Gastroesophageal sphincter (tissue), 4 donors: ENCODE results near the gene POMC. TPM values are rescaled to one million over a fixed set of nuclear protein-coding genes. Genes with fewer than 3 reads are reported as not detected.
A peak's percentile ranks its signal among the peaks of the same experiment; 100 is the strongest.
"Not testable (repeated sequence)": the region's sequence is repeated elsewhere in the genome, so short reads cannot be mapped to it uniquely, and the experiment has no call there.

Source experiments
- ATAC-seq: fragments of 150-250 bp; one replicate; pipeline ENCODE4 v1.9.1; 2016; ENCODE audit warnings: mild to moderate bottlenecking, moderate library complexity
- H3K27ac ChIP-seq, 4 donors: fragments of 200-600 bp; sonication (generic) in 3 of 4; 1 replicate in 3 of 4; 2 replicates in 1 of 4; pipeline ENCODE4 v1.5.1; 2016 to 2019
- H3K27me3 ChIP-seq: fragments of 200-600 bp; sonication (generic); one replicate; pipeline ENCODE4 v1.5.1; 2019
- H3K36me3 ChIP-seq, 2 donors: fragments of 200-600 bp; sonication (generic); one replicate each; pipeline ENCODE4 v1.5.1; 2019; ENCODE audit warnings: control low read depth in 1 of 2
- H3K4me1 ChIP-seq, 3 donors: fragments of 200-600 bp; sonication (generic); 1 replicate in 2 of 3; 2 replicates in 1 of 3; pipeline ENCODE4 v1.5.1; 2016 to 2019; ENCODE audit warnings: control low read depth in 2 of 3
- H3K4me3 ChIP-seq, 2 donors: fragments of 200-600 bp; sonication (generic); one replicate each; pipeline ENCODE4 v1.5.1; 2019; ENCODE audit warnings: mild to moderate bottlenecking in 1 of 2, moderate library complexity in 1 of 2
- H3K9me3 ChIP-seq, 3 donors: fragments of 200-600 bp; sonication (generic); one replicate each; pipeline ENCODE4 v1.5.1; 2017 to 2019; ENCODE audit warnings: control low read depth in 2 of 3
- CTCF ChIP-seq, 4 experiments: fragments of 200-600 bp in 2 of 4; fragments of 450-650 bp in 2 of 4; sonication (generic) in 1 of 4; IDR thresholded peaks; one replicate each; pipeline ENCODE4 v1.5.1; 2017 to 2019; ENCODE audit warnings: antibody characterized with exemption in 4 of 4, mild to moderate bottlenecking in 2 of 4, moderate library complexity in 2 of 4
- EP300 ChIP-seq: sonication (generic); formaldehyde crosslinking; IDR thresholded peaks from one replicate; pipeline ENCODE4 v1.6.1; 2017; ENCODE audit warnings: antibody characterized with exemption, mild to moderate bottlenecking
- POLR2A ChIP-seq, 2 donors: fragments of 450-650 bp; IDR thresholded peaks; one replicate each; pipeline ENCODE4 v1.6.1; 2017; ENCODE audit warnings: antibody characterized with exemption in 2 of 2, mild to moderate bottlenecking in 2 of 2, moderate library complexity in 1 of 2
- POLR2AphosphoS5 ChIP-seq: sonication (generic); formaldehyde crosslinking; IDR thresholded peaks from one replicate; pipeline ENCODE4 v1.6.1; 2017; ENCODE audit warnings: antibody characterized with exemption
- WGBS, 2 donors: methylation state at CpG; one replicate each; pipeline ENCODE4 v1.1.5; 2018; ENCODE audit warnings: low coverage in 1 of 2; 5-methylcytosine and 5-hydroxymethylcytosine counted together
- total RNA-seq, 4 donors: library from RNA; depleted of rRNA; stranded (reverse); fragments of >200 nt; gene quantifications; one replicate each; pipeline ENCODE4 v1.1.0, GENCODE V29; 2016

POMC gene
- total RNA-seq, 4 donors from 2014 or later, result 2.5 to 24.4 (median 5.4) TPM

DNA sequence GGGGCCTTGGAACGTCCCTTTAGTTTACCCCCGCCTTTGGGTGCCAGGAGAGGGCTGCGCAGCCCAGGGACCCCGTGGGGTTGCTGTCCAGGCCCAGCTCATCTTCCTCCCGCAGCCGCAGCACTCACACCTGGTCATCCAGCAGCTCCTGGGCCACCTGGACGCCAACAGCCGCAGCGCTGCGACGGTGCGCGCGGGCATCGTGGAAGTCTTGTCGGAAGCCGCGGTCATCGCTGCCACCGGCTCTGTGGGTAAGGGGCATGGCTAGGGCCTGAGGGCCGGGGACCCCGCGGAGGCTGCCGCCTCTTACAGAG, 37.2 kb downstream of the POMC start:
- no peaks in the 10 kb centered on the region for H3K9me3 ChIP-seq
- no peak for TF ChIP-seq POLR2A (IDR thresholded peaks at IDR 0.05)
- TF ChIP-seq EP300, result no peak
- TF ChIP-seq POLR2AphosphoS5, result no peak
- TF ChIP-seq CTCF (IDR thresholded peaks at IDR 0.05), result no peak
- H3K4me3 ChIP-seq, result peak overlapping the region in 1 of 2 donors; percentile 43
- no peak for ATAC-seq
- 68% methylated on average over 3 of the region's 24 CpGs; no CpG with 5 or more reads in 1 of the 2 donors for WGBS, 2 donors
- peaks cover 0 to 11% (median 0%) of the 10 kb centered on the region in 3 donors for H3K4me1 ChIP-seq
- H3K36me3 ChIP-seq, result no peaks in the 10 kb centered on the region
- H3K27ac ChIP-seq, result no peak overlapping the region
- peaks cover 18% of the 10 kb centered on the region for H3K27me3 ChIP-seq

DNA sequence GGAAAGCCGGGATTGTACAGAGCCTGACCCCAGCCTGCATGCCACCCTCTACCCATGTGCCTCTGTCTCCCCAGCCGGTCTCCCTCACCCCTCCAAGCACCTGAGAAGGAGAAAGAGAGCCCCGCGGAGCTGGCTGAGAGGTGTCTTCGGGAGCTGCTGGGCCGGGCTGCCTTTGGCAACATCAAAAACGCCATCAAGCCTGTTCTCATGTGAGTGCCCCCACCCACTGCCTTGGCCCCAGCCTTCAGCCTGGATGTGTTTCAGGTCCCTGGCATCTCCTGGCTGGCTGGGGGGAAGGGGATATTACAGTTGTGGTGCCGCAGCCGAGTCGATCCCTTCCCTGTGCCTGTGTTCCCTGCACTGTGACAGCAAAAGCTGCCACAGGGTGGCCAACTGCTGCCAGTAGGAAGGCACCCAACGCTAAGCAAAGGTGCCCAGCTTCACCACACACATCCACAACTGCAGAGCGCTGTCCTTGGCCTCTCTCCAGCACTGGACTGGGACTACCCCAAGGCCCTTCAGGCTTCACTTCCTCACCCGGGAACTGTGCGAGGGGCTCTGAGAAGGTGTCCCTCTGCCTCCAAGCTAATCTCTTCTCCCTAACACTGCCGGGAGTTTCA, 38.4 kb downstream of the POMC start:
- Histone ChIP-seq H3K9me3 (no peaks in the 10 kb centered on the region), H3K4me3 (no peak overlapping the region), H3K27me3 (peaks cover 18% of the 10 kb centered on the region), H3K27ac (no peak overlapping the region), H3K4me1 (peaks cover 0 to 11% (median 0%) of the 10 kb centered on the region in 3 donors), H3K36me3 (no peaks in the 10 kb centered on the region)
- ATAC-seq, result no peak
- 77% methylated on average over 4 of the region's 15 CpGs; no CpG with 5 or more reads in 1 of the 2 donors for WGBS, 2 donors
- TF ChIP-seq POLR2AphosphoS5, result no peak
- TF ChIP-seq EP300, result no peak
- no peak for TF ChIP-seq CTCF (IDR thresholded peaks at IDR 0.05)
- no peak for TF ChIP-seq POLR2A (IDR thresholded peaks at IDR 0.05)

DNA sequence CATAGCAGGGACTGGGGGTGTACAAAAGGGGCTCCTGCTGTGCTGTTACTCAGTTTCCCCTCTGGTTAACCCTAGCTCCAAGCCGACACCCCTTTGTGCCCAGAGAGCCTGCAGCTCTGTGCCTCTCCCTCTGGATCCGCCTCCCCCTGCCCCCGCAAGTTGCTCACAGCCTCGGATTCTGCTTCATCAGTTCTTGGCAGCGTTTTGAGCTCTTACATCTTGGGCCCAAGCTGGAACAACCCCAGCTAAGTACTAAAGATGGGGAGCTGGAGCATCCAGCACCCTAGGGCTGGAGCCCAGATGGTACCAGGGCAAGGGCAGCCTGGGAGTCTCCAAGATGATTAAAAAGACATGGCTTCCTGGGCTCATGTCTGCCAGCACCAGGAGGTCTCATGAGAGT, 40.7 kb downstream of the POMC start:
- TF ChIP-seq EP300 (no peak), POLR2AphosphoS5 (no peak), POLR2A (IDR thresholded peaks at IDR 0.05) (no peak)
- no peak for ATAC-seq
- Histone ChIP-seq H3K4me3 (no peak overlapping the region), H3K4me1 (peaks cover 0 to 11% (median 0%) of the 10 kb centered on the region in 3 donors), H3K27me3 (peaks cover 16% of the 10 kb centered on the region), H3K27ac (no peak overlapping the region), H3K9me3 (no peaks in the 10 kb centered on the region), H3K36me3 (no peaks in the 10 kb centered on the region)
- WGBS, 2 donors, result 81% methylated on average over 5 of the region's 5 CpGs; no CpG with 5 or more reads in 1 of the 2 donors

DNA sequence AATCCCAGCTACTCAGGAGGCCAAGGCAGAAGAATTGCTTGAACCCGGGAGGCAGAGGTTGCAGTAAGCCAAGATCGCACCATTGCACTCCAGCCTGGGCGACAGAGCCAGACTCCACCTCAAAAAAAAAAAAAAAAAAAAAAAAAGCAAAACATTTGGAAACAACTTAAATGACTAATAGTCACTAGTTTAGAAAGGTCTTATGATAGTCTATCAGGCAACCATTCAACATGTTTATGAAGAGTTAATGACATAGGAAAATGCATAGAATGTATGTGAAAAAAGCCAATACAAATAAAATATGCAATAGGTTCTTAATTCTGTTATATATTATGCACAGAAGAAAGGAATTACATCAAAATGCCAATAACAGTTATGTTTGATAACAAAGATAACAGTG, 41.3 kb downstream of the POMC start:
- H3K9me3 ChIP-seq, H3K27ac ChIP-seq, ATAC-seq, H3K4me3 ChIP-seq, H3K4me1 ChIP-seq, H3K36me3 ChIP-seq: not testable (repeated sequence)
- H3K27me3 ChIP-seq, result peaks cover 11% of the 10 kb centered on the region
- 80% methylated on average over 1 of the region's 3 CpGs; no CpG with 5 or more reads in 1 of the 2 donors for WGBS, 2 donors

- ATAC-seq, result no peak
- no peaks in the 10 kb centered on the region for H3K4me1 ChIP-seq
- no peak for TF ChIP-seq CTCF (IDR thresholded peaks at IDR 0.05)
- TF ChIP-seq EP300, result no peak
- TF ChIP-seq POLR2AphosphoS5, result no peak
- no peak for TF ChIP-seq POLR2A (IDR thresholded peaks at IDR 0.05)
- no peak overlapping the region for H3K27ac ChIP-seq
- H3K9me3 ChIP-seq, result no peaks in the 10 kb centered on the region
- no peaks in the 10 kb centered on the region for H3K27me3 ChIP-seq
- no peaks in the 10 kb centered on the region for H3K36me3 ChIP-seq
- WGBS, 2 donors, result 77 to 92% methylated on average over 4 of the region's 4 CpGs
- no peak overlapping the region for H3K4me3 ChIP-seq
These were observed 42.4 kb downstream of the POMC start for GRCh38 chr2:25125976-25126375.

GRCh38 chr2:25125189-25125588, 43.2 kb downstream of the POMC start:
- Histone ChIP-seq H3K4me1 (no peaks in the 10 kb centered on the region), H3K4me3 (no peak overlapping the region), H3K9me3 (no peaks in the 10 kb centered on the region), H3K36me3 (no peaks in the 10 kb centered on the region), H3K27me3 (no peaks in the 10 kb centered on the region), H3K27ac (no peak overlapping the region)
- WGBS, 2 donors, result 88% methylated on average over 5 of the region's 7 CpGs; no CpG with 5 or more reads in 1 of the 2 donors
- no peak for ATAC-seq
- no peak for TF ChIP-seq EP300
- no peak for TF ChIP-seq CTCF (IDR thresholded peaks at IDR 0.05)
- no peak for TF ChIP-seq POLR2A (IDR thresholded peaks at IDR 0.05)
- TF ChIP-seq POLR2AphosphoS5, result no peak
